Activated effector memory CD4-positive, alpha-beta T cell treated with Interleukin-2 at 50 U/mL for 16 hours (primary cell): ENCODE data around the gene IFI30.
A peak's percentile ranks its signal among the peaks of the same experiment; 100 is the strongest.
"Not testable (repeated sequence)": the region's sequence is repeated elsewhere in the genome, so short reads cannot be mapped to it uniquely, and the experiment has no call there.

Source experiments
- DNase-seq: peaks from one replicate; pipeline ENCODE4 v3.0.0-alpha.2; 2020

The IFI30 gene

GRCh38 chr19:18152817-18153555, 20.6 kb upstream of the IFI30 start, which contains the start of gene PIK3R2:
TSS of gene PIK3R2 (plus strand) at chr19:18153163. CDS start at chr19:18155880, 2,717 bp downstream.
- DNase-seq = peak; percentile 98

DNA sequence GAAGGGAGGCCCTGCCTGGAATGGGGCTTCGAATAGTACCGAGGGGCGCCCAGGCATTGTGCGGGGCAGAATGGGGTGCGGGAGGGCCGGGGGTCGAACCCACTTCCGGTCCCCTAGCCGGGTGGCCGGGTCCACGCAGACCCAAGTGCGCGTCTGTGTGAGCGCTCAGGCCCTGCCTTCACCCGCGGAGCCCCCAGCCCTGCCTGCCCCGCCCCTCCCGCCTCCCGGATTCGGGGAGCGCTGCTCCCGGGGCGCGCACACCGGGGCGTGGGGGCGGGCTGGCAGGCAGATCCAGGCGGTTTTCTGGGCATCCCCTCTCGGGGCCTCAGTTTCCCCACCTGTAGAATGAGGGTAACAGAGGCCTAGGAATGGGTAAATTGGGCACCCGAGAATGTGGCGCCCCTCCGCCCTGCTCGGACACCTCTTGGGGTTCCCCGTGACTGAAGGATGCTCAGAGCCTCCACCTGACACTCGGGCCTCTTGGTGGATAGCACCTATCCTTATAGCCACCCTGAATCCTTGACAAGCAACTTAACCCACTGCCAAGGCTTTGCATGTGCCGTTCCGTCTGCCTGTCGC, 20.0 kb upstream of the IFI30 start:
- DNase-seq = no peak

DNA sequence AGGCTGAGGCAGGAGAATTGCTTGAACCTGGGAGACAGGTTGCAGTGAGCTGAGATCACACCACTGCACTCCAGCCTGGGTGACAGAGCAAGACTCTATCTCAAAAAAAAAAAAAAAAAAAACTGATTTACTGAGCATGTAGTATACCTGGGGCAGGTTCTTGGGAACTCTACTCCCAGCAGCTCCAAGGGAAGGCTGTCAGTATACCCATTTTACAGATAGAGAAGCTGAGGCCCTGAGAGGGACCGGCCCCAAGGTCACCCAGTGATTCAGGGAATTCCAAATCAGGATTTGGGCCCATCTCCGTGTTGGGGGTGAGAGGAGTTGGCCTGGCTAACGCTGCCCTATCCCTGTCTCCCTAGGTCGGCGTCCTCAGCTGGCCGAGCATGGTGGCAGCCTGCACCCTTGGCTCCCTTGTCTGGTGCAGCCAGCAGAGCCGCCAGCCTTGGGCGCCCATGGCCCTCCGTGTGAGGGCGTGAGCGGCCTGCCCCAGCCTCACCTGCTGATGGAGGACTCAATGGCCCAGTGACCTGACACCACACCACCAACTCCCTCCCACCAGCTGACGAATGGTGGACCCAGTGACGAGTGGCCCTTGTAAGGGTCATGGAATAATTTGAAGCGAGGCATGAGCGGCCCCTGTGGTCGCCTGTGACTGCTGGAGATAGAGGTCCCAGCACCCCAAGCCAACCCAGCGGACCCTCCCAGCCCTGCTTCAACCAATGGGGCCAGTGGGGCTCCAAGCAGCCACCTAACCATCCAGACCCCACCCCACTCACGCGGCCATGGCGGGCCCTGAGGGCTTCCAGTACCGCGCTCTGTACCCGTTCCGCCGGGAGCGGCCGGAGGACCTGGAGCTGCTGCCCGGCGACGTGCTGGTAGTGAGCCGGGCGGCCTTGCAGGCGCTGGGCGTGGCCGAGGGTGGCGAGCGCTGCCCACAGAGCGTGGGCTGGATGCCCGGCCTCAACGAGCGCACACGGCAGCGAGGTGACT, 18.2 kb upstream of the IFI30 start:
- no peak for DNase-seq

DNA sequence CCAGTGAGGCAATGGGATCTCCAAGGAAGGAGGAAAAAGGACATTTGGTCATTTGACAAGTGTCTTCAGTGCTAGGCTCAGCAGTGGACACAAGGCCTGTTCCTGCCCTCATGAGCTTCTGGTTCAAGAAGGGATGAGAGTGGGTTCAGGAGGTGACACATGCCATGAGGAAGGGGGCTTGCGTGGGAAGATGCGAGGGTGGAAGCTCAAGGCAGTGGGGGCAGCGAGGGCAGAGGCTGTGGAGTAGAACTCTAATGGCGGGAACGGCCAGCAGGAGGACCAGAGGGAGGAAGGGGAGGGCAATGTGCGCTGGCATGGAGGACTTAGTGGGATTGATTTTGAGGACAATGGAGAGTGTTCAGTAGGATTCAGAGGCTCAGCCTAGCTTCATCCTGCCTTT, 17.3 kb upstream of the IFI30 start:
- no peak for DNase-seq

GRCh38 chr19:18156841-18157464, 16.7 kb upstream of the IFI30 start:
- no peak for DNase-seq

DNA sequence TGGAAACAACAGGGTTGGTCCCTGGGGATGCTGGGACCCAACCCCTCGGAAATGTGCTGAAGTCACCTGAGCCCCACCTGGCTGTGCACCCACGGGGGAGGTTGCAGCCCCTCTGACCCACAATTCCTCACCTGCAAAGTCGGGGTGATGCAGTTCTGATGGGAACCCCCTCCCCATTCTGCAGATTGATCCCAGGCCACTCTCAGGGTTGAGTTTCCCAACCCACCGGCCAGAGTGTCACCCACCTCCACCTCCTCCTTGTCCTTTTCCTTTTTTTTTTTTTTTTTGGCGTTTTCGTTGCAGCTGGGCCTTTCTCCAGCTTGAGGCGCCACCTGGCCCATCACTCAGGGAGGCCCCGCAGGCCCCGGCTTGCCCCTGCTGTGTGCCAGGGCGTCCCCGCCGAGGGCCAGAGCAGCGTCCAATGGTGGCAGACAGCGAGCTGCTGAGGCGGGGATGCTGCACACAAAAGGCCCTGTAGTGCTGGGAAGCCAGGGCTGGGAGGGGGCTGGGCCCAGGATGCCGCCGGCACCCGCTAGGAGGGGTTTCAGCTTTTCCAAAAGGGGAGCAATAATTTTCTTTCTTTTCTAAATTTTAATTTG, 16.0 kb upstream of the IFI30 start:
- DNase-seq = no peak

- no peak for DNase-seq
Measured at GRCh38 chr19:18158467-18158866, 15.1 kb upstream of the IFI30 start.

GRCh38 chr19:18159059-18159616, 14.5 kb upstream of the IFI30 start:
- not testable (repeated sequence) for DNase-seq

DNA sequence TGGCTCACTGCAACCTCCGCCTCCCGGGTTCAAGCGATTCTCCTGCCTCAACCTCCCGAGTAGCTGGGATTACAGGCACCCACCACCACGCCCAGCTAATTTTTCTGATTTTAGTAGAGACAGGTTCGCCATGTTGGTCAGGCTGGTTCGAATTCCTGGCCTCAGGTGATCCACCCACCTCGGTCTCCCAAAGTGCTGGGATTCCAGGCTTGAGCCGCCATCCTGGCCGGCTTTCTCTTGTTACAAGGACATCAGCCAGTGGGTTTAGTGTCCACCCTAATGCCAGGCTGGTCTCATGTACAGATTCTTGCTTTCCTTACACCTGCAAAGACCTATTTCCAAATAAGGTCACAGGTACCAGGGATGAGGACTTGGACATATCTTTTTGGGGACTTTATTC, 13.8 kb upstream of the IFI30 start:
- DNase-seq = no peak

DNA sequence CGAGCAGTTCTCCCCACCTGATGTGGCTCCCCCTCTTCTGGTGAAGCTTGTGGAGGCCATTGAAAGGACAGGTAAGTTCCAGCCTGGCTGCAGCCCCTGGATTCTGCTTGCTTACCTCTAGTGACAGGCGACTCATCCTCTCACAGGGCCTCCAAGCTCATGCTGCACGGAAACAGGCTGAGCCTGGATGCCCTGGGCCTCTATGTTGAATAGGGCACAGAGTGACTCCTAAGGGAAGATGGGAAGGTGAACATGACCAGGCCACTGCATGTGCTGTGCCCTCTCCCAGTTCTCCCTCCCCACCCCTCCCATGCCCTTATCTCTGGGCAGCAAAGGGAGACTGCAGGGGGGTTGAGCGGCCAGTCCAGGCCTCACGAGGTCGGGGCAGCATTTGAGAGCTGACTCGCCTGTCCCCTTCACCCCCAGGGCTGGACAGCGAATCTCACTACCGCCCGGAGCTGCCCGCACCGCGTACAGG, 13.1 kb upstream of the IFI30 start:
- DNase-seq = no peak

GRCh38 chr19:18160971-18161635, 12.5 kb upstream of the IFI30 start:
- DNase-seq = peak; percentile 72

DNA sequence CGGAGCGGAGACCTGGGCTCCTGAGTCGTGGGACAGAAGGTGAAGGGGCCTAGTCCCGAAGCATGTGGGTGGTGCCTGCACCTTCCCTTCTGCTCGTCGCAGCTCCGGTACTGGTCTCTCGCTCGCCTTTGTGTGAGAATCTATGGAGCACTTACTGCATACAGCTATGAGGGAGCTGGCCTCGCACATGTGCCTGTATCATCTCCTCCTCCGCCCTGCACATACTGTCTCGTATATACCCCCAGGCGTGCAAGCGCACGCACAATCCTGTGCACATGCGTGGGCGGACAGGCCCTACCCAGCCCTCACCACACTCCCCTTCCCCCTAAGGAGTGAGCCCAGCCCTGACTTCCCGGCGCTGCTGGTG, 12.0 kb upstream of the IFI30 start:
- no peak for DNase-seq

DNA sequence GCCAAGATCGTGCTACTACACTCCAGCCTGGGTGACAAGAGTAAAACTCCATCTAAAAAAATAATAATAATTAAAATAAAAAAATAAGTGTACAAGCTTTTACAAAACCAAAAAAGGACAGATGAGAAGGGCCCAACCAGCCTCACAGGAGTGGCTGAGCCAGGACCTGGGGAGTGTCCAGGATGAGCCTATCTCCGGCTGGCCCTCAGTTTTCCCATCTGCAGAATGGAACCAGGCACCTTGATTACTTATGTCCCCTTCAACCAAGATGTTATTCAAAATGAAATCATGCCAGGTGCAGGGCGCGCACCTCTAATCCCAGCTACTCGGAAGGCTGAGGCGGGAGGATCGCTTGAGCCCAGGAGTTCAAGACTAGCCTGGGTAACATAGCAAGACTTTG, 9.5 kb upstream of the IFI30 start:
- DNase-seq = no peak

DNA sequence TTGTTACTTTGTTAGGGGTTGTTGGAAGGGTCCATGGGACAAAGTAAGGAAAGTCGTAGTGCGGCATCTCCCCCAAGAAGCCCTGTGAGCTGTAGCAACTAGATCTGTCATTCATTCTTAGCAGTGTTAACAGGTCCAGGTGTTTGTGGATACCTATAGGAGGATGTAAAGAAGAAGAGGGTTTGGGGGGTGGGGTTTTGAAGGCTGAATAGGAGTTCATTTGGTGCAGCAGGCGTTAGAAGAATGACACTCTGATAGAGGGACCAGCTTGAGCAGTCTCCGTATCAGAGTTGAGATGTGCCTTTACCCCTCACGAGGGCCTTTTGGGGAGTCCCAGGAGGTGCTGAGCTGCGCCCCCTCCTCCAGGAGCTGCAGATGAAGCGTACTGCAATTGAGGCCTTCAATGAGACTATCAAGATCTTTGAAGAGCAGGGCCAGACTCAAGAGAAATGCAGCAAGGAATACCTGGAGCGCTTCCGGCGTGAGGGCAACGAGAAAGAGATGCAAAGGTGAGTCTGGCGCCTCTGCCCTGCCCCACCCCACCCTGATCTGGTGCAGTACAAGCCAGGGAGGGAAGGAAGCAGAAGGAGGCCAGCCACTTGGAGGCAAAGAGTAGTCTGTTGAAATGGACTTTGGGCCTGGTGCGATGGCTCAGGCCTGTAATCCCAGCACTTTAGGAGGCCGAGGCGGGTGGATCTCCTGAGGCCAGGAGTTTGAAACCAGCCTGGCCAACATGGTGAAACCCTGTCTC, 7.6 kb upstream of the IFI30 start:
- no peak for DNase-seq

DNA sequence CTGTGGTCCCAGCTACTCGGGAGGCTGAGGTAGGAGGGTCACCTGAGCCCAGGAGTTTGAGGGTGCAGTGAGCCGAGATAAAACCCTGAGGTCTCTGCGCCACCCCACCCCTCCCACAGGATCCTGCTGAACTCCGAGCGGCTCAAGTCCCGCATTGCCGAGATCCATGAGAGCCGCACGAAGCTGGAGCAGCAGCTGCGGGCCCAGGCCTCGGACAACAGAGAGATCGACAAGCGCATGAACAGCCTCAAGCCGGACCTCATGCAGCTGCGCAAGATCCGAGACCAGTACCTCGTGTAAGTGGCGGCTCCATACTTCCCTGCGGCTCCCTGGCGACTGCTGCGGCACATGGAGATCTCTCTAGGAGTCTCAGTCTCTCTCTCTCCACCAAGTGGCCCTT, 6.6 kb upstream of the IFI30 start:
- no peak for DNase-seq

- DNase-seq = peak; percentile 39
Measured at GRCh38 chr19:18167975-18168645, 5.5 kb upstream of the IFI30 start.

- no peak for DNase-seq
Measured at GRCh38 chr19:18168673-18169381, 4.8 kb upstream of the IFI30 start.

GRCh38 chr19:18170714-18171255, 2.8 kb upstream of the IFI30 start:
- no peak for DNase-seq

DNA sequence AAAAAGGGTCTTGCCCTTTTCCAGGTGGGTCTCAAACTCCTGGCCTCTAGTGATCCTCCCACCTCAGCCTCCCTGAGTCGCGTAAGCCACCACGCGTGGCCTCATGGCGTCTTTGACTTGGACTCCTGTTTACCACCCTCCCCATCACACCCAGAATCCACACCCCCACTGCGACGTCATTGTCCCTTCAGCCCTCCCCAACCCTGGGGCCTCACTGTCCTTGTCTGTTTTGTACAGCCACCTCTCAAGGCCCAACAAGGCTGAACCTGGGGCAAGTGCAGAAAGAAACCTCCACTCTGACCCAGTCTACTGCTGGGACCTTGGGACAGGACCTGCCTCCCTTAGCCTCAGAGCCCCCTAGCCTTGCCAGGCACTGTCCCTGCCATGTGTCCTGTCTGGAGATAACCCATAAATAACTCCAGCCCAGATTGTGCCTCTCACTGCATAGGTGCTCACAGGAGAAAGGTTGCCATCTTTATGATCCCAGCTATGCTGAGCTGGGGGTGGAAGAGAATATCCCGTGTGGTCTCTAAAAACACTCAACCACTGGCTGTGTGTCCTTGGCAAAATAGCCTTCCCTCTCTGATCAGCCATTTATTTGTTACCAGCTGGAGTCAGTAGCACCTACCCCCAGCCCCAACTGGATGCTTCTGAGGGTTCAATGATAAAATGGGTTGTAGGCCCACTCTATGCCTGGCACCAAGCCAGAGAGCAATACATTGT, 1.8 kb upstream of the IFI30 start:
- DNase-seq = no peak
